GM23248 (cell line): ENCODE data around the gene EDAR.

Experiments used
- EZH2 ChIP-seq: fragments of 200-600 bp; sonication (generic); IDR thresholded peaks from 2 replicates; pipeline ENCODE4 v1.6.1; 2018; ENCODE audit warnings: antibody characterized with exemption, mild to moderate bottlenecking; ENCODE audit not compliant: insufficient read depth, poor library complexity, severe bottlenecking
- EZH2phosphoT487 ChIP-seq: fragments of 200-600 bp; sonication (generic); IDR thresholded peaks from 2 replicates; pipeline ENCODE4 v1.6.1; 2018; ENCODE audit warnings: antibody characterized with exemption, moderate library complexity, mild to moderate bottlenecking, low read depth; ENCODE audit not compliant: insufficient read depth

DNA sequence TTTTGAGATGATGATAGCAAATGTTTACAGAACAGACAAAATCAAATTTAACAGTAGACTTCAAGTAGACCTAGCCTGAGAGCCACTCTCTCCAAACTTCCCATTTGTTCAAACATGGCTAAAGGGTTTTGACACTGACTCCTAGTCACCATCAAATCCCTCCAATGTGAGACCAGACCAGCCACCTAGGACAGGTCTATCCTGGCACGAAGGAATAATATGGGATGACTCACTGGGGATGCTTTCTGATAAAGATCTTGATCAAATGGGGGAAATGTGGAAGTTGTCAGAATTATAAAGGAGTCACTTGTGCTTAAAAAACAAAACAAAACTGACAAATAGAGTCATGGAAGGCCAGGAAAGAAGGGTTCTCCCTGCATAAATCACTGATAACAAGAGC lies 95.7 kb downstream of the EDAR start:
- TF ChIP-seq EZH2phosphoT487 = no peak
- TF ChIP-seq EZH2 = no peak
